Activated CD4-positive, alpha-beta T cell treated with anti-CD3 and anti-CD28 coated beads, Interleukin-10, Interleukin-2, amounts not matched to agents 100 ng/mL and 50 ng/mL, durations not matched to agents 16 hours and 8 hours (primary cell): ENCODE results near the gene ADAM11.
"Not testable (repeated sequence)": the region's sequence is repeated elsewhere in the genome, so short reads cannot be mapped to it uniquely, and the experiment has no call there.

ENCODE experiments used
- DNase-seq: peaks from one replicate; pipeline ENCODE4 v3.0.0-alpha.2; 2020

Gene ADAM11, protein sequence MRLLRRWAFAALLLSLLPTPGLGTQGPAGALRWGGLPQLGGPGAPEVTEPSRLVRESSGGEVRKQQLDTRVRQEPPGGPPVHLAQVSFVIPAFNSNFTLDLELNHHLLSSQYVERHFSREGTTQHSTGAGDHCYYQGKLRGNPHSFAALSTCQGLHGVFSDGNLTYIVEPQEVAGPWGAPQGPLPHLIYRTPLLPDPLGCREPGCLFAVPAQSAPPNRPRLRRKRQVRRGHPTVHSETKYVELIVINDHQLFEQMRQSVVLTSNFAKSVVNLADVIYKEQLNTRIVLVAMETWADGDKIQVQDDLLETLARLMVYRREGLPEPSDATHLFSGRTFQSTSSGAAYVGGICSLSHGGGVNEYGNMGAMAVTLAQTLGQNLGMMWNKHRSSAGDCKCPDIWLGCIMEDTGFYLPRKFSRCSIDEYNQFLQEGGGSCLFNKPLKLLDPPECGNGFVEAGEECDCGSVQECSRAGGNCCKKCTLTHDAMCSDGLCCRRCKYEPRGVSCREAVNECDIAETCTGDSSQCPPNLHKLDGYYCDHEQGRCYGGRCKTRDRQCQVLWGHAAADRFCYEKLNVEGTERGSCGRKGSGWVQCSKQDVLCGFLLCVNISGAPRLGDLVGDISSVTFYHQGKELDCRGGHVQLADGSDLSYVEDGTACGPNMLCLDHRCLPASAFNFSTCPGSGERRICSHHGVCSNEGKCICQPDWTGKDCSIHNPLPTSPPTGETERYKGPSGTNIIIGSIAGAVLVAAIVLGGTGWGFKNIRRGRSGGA

DNA sequence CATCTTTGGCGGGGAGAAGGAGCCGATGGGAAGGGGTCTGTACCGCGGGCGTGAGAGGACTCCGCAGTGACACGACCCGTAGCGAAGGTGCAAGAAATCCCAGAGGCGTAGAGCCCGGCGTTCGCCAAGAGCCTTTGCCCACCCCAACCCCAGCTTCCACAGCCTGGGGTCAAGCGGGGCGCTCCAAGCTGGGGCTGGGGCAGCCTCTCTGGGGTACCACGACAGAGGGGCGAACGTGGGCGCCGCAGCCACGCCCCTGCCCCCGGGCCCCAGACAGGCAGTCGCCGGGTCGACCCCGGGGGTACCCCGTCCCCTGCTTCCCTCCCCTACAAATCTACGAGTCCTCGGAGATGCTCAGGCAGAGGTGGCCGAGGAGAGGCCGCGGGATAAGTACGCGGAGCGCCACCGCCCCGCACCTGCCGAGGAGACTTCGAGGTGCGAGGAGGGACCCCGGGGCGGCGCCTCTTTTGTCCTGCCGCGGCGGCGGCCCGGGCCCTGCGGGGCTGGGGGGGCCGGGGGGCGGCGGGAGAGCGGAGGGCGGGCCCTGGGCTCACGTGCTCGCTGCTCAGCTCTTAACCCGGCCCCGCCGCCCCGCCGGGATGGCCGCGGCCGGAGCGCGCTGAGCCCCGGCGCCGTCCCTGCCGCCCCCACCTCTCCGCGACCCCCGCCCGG, at the start of gene ADAM11:
ADAM11 (plus strand) TSS at position 575 of the 672 bp plus-strand sequence. CDS start 212 bp downstream, outside the sequence.
- no peak for DNase-seq

DNA sequence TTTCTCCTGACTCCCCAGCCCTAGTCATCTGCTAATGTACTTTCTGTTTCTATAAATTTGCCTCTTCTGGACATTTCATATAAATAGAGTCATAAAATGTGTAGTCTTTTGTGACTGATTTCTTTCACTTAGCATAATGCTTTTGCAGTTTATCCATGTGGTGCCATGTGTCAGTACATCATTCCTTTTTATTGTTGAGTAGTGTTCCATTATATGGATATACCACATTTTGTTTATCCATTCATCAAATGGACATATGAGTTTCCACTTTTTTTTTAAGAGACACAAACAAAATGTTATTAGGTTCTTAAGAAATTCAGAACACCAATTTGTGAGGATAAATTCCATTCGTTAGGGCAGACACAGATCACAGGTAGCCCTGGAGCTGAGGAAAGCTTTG, 39.3 kb upstream of the ADAM11 start:
- DNase-seq: no peak

DNA sequence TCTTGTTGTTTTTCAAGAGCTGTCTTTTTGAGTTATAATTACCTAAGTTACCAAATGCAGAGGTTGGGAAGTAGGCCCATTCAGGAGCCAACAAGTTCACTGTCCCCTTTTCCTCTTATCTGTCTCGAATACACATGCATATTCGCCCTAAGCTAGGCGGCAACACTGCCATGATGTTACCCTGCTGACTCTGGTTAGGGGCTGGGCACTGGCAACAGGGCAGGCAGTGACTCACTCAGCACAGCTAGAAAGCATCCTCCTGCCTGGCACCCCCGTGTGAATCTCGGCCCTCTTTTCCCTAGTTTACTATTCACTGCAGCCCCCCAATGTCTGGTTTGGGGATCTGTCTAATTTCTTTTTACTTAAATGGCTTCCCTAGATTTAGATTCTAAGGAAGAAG, 36.5 kb upstream of the ADAM11 start:
- DNase-seq: no peak

DNA sequence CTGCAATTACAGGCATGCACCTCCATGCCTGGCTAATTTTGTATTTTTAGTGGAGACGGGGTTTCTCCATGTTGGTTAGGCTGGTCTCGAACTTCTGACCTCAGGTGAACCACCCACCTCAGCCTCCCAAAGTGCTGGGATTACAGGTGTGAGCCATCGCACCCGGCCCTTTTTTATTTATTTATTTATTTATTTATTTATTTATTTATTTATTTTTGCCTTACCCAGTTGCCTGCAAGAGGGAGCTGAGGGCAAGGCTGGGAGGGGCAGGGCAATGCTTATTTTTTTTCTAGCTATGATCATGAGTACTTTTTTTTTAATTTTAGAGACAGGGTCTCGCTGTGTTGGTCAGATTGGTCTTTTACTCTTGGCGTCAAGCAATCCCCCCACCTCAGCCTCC, 32.7 kb upstream of the ADAM11 start:
- DNase-seq: not testable (repeated sequence)

DNA sequence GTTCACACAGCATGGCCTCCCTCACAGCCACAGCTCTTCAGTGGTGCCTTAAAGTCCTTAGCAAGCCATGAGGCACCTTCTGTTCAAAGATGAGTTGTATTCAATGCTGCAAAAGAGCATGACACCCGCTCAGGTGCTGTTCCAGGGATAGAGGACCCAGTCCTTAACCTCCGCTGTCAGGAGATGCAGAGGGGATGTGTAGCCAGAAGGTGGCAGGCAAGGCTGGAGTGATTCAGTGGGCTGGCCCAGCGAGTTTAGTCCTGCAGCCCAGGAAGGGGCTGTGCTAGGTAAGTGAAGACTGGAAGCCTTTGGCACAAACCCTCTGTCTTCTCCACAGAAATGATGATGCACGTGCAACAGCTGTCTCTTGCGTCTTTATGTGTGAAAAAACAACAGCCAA, 25.0 kb upstream of the ADAM11 start:
- DNase-seq: no peak

DNA sequence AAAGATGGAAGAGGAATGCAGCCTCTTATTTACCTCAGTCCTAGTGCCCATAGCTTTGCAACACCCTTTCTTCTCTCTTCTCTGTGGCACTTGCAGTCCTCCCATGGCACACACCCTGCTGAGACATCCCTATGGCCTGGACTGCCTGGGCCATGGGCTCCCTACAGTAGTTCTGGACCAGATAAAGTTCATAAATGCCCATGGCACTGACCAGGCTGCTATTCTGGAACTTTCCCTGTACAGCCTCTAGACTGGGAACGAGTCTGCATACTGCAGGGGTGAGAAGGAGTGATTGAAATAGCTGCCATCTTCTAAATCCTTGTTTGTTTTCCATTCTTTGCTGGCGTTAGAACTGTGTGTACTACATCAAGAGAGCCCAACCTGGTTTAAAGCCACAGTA, 24.5 kb upstream of the ADAM11 start:
- DNase-seq: no peak

DNA sequence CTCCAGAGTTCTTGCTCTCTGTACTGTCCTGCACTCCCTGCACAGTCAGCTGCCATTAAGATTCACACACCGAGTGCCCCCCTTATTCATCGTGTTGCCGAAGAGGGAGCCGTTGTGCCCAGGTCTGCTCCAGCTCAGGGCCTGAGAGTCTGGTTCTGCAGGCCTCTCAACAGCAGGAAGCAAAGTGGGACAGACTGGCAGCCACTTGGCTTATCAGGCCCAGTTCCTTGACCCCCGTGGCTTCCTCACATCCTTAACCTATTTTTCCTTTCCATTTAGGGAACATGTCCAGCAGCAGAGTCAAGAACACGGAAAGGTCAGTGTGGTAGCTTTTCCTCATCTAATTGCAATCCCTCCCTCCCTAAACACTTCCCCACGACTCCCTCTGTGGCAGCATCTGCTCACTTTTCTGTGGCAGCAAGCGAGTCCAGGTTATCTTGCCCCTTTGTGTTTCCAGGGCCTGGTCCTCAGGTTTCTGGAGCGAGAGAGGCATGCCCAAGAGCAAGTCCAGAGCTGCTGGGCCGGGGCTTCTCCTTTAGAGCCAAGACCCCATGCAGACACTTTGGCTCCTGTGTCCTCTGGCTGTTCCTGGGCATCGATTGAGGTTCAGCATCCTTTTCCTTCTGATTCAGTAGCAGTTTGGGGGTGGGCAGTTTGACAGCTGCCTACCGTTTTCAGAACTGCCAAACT, 22.1 kb upstream of the ADAM11 start:
- DNase-seq: no peak

DNA sequence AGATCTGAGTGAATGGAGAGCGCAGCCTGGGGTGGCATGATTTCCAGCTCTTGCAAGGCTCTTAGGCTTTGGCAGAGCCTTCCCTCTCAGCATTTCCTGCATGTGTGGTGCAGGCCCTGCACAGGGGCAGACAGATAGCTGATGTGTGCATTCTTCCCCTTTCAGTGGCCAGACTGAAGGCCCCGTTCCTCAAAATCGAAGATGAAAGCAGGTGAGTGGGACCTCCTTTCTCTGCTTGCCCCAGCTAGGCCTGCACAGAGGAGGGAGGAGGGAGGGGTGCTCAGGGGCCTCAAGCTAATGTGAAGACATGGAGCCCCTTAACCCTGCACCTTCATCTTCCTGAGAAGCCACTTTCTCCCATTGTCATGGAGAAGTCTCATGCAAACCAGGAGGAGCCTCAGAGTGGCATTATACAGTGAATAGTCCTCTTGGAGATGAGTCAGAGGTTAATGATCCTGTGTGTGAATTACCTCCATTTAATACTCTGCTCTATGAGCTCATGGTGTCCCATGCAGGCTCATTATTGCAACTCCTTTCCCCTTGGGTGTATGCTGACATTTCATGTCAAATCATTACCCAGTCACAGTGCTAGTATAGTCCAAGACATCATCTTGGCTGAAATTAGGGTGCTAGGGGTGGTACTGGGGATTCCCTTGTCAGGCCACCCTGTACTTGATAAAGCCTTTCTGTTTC, 20.4 kb upstream of the ADAM11 start:
- peak; percentile 11 for DNase-seq

DNA sequence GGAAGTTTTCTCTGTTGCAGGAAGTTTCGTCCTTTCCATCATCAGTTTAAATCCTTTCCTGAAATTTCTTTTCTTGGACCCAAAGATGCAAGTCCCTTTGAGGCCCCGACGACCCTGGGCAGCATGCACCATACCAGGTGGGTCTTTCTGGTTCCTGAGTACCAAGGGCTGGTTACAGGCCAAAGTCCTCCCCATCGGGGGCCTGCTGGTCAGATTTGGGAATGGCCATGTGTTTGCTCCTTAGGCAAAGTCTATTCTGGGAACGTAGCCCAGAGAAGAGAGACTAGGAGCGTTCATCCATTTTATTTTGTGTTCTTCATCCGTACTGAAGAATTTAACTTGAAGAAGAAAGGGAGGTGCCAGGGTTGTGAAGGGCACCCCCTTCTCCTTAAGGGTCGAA, 17.5 kb upstream of the ADAM11 start:
- DNase-seq: no peak

DNA sequence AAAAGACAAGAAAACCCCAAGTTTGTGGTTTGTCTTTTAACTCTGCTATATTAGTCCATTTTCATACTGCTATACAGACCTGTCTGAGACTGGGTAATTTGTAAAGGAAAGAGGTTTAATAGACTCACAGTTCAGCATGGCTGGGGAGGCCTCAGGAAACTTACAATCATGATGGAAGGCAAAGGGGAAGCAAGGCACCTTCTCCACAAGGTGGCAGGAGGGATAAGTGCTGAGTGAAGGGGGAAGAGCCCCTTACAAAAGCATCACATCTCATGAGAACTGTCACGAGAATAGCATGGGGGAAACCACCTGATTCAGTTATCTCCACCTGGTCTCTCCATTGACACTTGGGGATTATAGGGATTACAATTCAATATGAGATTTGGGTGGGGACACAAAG, 13.5 kb upstream of the ADAM11 start:
- no peak for DNase-seq

DNA sequence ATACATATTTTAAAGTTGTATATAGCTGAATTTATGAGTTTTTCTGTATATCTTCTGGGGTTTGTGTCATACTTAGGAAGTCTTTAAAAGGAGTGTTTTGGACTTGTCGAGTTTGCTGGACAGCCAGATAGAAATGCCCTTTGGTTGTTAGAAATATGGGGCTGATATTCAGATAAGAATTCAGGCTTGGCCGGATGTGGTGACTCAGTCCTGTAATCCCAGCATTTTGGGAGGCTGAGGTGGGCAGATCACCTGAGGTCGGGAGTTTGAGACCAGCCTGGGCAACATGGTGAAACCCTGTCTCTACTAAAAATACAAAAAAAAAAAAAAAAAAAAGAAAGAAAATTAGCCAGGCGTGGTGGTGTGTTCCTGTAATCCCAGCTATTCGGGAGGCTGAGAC, 13.1 kb upstream of the ADAM11 start:
- not testable (repeated sequence) for DNase-seq

DNA sequence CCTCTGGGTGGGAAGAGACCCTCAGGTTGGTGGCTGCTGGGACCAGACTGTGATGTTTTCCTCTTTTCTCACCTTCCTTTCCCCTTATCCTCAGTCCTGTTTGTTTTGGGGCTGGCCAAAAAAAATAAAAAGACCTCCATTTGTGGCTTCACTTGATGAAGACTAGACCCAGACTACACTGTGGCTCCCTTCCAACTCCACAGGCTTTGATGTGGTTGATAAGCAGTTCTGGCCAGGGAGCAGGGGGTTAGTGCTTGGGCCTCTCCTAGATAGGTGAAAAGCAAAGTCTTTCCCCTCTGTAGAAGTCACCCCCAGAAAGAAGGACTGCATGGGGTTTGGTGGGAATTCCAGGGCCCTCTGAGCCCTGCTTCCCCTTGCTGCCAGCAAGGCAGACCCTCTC, 11.2 kb upstream of the ADAM11 start:
- DNase-seq: no peak

DNA sequence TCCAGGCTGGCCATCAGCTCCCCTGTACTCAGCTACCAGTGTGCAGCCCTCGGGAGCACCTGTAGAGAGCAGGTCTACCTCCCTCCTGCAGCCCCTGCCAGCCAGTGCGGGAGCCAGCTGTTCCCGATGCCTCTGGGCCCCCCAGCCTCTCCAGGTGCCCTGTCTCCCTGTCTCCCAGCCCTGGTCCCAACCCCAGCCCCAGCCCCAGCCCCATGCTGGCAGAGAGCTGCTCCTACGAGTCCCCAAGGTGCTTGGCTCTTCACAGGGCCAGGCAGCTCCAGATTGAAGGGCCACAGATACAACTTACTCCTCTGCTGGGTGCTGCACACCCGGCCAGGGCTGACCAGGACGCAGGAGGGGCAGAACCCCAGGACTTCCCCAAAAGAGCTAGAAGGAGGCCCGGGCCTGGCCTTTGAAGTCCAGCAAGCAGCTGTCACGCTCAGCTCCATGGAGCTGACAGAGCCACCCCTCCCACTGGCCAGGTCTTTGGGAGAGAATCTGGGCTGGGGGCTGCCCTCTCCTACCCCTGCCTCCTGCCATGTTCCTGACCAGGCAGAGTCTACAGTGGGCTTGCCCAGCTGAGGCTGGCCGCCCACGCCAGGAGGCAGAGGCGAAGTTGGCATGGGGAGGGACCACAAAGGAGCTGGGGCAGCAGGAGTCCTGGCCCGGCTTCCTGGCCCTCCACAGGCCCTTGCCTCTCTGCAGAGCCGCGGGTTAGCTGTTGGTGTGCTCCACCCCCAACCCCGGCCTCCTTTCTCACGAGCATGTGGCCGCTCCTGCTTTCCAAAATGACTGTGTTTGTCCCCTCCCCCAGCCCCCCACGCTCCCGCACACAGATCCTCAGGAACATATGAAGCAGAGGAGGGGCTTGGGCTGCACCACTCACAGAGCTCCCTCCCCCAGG, 9.5 kb upstream of the ADAM11 start:
- no peak for DNase-seq

DNA sequence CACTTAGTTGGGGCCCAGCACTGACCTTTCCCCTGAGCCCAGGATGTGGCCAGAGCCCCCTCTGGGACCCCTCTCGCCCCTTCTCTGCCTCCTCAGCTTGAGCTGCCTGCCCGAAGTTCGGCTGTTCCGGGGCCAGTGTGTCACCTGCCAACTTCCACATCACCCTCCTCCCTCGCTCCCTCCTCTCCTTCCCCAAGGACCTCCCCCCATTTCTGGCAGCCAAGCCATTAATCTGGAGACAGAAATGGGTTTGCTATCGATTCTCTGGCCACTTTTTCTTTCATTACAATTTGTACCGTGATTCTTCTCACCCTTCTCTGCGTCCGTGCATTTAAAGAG, 8.8 kb upstream of the ADAM11 start:
- no peak for DNase-seq

DNA sequence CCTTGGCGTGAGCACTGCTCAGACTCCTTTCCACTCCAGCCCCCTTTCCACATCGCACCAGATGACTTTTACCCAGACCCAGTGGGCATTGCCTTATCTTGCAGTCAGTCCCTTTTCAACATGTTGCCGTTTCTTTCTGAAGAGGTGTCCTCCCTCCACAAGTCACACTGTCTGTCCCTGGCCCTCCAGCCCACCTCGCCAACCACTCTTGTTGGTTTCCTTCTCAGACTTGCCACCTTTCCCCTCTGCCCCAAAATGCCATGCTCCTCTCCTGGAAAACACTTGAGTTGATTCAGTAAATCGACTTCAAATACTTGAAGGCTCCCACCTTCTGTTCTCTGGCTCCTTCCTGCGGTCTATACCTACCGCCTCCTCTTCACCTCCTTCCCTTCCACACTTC, 7.5 kb upstream of the ADAM11 start:
- no peak for DNase-seq

DNA sequence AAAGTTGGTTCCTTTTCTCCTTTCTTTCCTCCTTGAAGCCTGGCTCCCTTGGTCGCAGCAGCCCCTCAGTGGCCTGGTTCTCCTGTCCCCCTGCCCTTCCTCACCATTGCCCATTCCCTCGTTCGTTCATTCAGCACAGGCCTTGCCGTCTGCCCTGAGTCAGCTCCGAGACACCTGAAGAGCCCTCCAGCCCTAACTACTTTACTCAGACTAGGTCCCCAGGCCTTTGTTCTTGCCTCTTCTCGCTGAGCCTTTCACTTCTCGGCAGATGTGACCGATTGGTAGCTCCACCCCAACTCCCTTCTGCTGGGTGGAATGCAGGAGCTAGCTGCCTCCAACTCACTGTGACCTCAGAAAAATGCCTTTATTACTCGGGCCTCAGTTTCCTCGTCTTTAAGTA, 7.0 kb upstream of the ADAM11 start:
- DNase-seq: no peak

DNA sequence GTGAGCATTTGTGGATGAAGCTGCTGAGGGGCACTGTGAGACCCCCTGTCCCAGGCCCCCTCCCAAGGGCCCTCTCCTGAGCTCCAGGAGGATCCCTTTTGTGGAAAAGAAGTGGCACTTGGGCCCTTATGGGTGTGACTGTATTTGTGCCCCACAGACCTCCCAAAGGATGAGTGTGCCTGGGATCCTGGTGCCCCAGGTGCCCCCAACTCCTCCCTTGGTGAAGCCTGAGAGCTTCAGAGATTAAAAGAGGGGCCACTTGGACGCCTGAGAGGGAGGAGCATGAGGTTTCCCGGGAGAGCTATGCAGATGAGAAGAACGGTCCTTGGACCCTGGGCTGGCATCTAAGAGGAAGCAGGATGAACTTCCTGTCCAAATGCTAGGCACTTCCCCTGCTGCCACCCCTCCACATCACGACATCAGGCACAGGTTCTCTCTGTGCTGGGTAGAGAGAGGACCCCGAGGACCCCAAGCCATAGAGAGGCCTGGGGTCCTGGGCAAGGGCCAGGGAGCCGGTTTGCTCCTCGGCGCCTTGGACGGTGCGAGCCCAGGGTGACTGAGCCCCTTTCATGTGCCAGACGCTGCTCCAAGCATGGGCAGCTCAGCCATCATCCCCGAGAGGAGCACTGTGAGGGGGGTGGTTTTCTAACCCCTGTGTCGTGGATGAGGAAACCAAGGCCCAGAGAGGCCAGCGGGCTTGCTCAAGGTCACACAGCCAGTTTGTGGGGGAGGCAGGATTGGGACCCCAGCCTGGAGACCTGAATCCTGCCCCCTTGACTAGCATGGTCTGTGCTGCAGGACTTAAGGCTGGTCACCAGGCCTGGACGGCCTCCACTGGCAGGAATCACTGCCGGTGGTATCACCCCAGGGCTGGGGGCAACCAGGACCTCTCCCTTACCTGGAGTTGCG, 5.6 kb upstream of the ADAM11 start:
- no peak for DNase-seq

DNA sequence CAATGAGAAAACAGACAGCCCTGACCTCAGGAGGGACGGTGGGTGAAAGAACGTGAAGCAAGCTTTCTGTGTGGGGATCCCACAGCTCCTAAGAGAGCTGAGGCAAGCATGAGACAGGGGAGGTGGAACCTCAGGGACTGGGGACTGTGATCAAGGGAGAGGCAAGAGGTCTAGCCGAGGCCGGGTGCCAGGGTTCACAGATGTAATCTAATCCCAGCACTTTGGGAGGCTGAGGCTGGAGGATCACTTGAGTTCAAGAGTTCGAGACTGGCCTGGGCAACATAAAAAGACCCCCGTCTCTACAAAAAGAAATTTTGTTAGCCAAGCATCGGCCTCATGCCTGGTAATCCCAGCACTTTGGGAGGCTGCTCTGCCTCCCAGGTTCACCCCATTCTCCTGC, 4.5 kb upstream of the ADAM11 start:
- no peak for DNase-seq

DNA sequence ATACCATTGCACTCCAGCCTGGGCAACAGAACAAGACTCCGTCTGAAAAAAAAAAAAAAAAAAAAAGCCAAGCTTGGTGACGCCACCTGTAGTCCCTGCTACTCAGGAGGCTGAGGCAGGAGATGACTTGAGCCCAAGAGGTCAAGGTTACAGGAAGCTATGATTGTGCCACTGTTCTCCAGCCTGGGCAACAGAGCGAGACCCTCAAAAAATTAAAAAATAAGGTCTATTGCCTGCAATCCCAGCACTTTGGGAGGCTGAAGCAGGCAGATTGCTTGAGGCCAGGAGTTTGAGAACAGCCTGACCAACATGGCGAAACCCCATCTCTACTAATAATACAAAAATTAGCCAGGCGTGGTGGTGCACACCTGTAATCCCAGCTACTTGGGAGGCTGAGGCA, 3.6 kb upstream of the ADAM11 start:
- DNase-seq: not testable (repeated sequence)
